ENCODE data around the gene ODAPH. TPM values are rescaled to one million over a fixed set of nuclear protein-coding genes. Genes with fewer than 3 reads are reported as not detected.

ODAPH gene
- polyA plus RNA-seq, 1 of the 3 experiments (the other 2 are of a cell fraction), result 0.03 TPM

- TF ChIP-seq, protein P1, sequence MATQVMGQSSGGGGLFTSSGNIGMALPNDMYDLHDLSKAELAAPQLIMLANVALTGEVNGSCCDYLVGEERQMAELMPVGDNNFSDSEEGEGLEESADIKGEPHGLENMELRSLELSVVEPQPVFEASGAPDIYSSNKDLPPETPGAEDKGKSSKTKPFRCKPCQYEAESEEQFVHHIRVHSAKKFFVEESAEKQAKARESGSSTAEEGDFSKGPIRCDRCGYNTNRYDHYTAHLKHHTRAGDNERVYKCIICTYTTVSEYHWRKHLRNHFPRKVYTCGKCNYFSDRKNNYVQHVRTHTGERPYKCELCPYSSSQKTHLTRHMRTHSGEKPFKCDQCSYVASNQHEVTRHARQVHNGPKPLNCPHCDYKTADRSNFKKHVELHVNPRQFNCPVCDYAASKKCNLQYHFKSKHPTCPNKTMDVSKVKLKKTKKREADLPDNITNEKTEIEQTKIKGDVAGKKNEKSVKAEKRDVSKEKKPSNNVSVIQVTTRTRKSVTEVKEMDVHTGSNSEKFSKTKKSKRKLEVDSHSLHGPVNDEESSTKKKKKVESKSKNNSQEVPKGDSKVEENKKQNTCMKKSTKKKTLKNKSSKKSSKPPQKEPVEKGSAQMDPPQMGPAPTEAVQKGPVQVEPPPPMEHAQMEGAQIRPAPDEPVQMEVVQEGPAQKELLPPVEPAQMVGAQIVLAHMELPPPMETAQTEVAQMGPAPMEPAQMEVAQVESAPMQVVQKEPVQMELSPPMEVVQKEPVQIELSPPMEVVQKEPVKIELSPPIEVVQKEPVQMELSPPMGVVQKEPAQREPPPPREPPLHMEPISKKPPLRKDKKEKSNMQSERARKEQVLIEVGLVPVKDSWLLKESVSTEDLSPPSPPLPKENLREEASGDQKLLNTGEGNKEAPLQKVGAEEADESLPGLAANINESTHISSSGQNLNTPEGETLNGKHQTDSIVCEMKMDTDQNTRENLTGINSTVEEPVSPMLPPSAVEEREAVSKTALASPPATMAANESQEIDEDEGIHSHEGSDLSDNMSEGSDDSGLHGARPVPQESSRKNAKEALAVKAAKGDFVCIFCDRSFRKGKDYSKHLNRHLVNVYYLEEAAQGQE (IDR thresholded peaks at IDR 0.05; ENCODE audit: low read depth, low read length), result no peak
- TF ChIP-seq MEF2A (IDR thresholded peaks at IDR 0.05; ENCODE audit: borderline replicate concordance, low read depth) (no peak), TEAD4 (IDR thresholded peaks at IDR 0.05; ENCODE audit: borderline replicate concordance, insufficient read depth) (no peak), IRF3 (IDR thresholded peaks at IDR 0.05; ENCODE audit: low read depth, low read length) (no peak), MAX (IDR thresholded peaks at IDR 0.05; ENCODE audit: low read depth) (no peak), USF2 (IDR thresholded peaks at IDR 0.05; ENCODE audit: borderline replicate concordance, low read depth, low read length) (no peak), GATA2 (CRISPR knock-in tag; IDR thresholded peaks at IDR 0.05) (no peak)
Observed at GRCh38 chr4:75564023-75564422, 8.2 kb downstream of the ODAPH start (continued).

DNA sequence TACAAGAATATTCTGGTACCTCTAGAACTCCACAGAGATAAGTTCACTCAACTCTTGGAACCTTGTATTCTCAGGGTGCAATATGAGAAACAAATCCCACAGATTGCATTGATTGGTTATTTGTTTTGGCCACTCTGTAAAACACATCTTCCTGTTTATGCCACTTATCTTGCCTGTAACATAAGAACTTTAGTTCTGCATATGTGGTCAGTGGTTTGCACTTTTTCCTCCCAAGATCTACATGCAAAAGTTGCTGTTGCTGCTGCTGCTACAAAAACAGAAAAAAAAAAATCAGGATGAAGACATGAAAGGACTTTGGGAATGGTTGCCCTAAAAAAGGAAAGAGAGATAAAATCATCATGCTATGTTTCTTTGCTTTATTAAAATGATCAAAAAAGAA is 9.6 kb downstream of the ODAPH start:
- H3K4me3 ChIP-seq (ENCODE audit: low read depth in 2 of 2, low read length in 1 of 2), result no peak overlapping the region
- H3K36me3 ChIP-seq (replicated peaks in 1 of 2; ENCODE audit: control insufficient read depth in 1 of 2, insufficient read depth in 2 of 2, low read length in 1 of 2), result no peaks in the 10 kb centered on the region
- POLR2A ChIA-PET, result no interaction called here
- H3K9me2 ChIP-seq, result no peaks in the 10 kb centered on the region
- H4K20me1 ChIP-seq (ENCODE audit: insufficient read depth), result no peaks in the 10 kb centered on the region
- DNase-seq, result no peak
- H3K79me2 ChIP-seq (ENCODE audit: insufficient read depth), result no peaks in the 10 kb centered on the region
- TF ChIP-seq, protein P1 (IDR thresholded peaks at IDR 0.05; ENCODE audit: low read depth, low read length), result no peak
- TF ChIP-seq YY1 (IDR thresholded peaks at IDR 0.05; ENCODE audit: low read depth) (no peak), GABPA (IDR thresholded peaks at IDR 0.05; ENCODE audit: low read depth) (no peak), EP300 (IDR thresholded peaks at IDR 0.05; ENCODE audit: borderline replicate concordance in 1 of 2, low read depth in 1 of 2, low read length in 1 of 2) (no peak), MAX (IDR thresholded peaks at IDR 0.05; ENCODE audit: low read depth) (no peak), FOSL2 (IDR thresholded peaks at IDR 0.05; ENCODE audit: borderline replicate concordance, low read depth) (no peak)
- TF ChIP-seq, protein P2, sequence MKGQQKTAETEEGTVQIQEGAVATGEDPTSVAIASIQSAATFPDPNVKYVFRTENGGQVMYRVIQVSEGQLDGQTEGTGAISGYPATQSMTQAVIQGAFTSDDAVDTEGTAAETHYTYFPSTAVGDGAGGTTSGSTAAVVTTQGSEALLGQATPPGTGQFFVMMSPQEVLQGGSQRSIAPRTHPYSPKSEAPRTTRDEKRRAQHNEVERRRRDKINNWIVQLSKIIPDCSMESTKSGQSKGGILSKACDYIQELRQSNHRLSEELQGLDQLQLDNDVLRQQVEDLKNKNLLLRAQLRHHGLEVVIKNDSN (IDR thresholded peaks at IDR 0.05; ENCODE audit: borderline replicate concordance, low read depth), result no peak
- H3K9ac ChIP-seq, result no peak overlapping the region
- no peaks in the 10 kb centered on the region for H3F3A ChIP-seq (replicated peaks; ENCODE audit: insufficient read depth)
- H3K4me1 ChIP-seq (ENCODE audit: control insufficient read depth in 1 of 2, insufficient read depth in 2 of 2, low read depth in 1 of 2, low read length in 1 of 2), result no peaks in the 10 kb centered on the region
- H2AFZ ChIP-seq (ENCODE audit: low read depth), result no peak overlapping the region
- H3K27ac ChIP-seq (ENCODE audit: low read depth in 2 of 2, low read length in 1 of 2), result no peak overlapping the region
- H3K4me2 ChIP-seq, result no peak overlapping the region
- CTCF ChIA-PET, result interaction anchor here (1.7 kb wide), 1 partner anchor 283 kb away, joined by 6 read pairs; no protein-coding TSS in a partner anchor
- no peaks in the 10 kb centered on the region for H3K27me3 ChIP-seq (ENCODE audit: insufficient read depth)
- H3K9me3 ChIP-seq, result no peaks in the 10 kb centered on the region
